Esophagus muscularis mucosa (tissue), 3 donors: ENCODE data around the gene CRACR2B.

Source experiments
- CTCF ChIP-seq, 3 experiments: fragments of 200-600 bp in 2 of 3; fragments of 450-650 bp in 1 of 3; sonication (generic) in 2 of 3; IDR thresholded peaks; one replicate each; pipeline ENCODE4 v1.5.1; 2017 to 2019; ENCODE audit warnings: antibody characterized with exemption in 3 of 3, mild to moderate bottlenecking in 2 of 3, moderate library complexity in 1 of 3
- POLR2A ChIP-seq: fragments of 450-650 bp; IDR thresholded peaks from one replicate; pipeline ENCODE4 v1.6.1; 2017; ENCODE audit warnings: antibody characterized with exemption, moderate library complexity, mild to moderate bottlenecking, low read depth

- TF ChIP-seq CTCF (IDR thresholded peaks at IDR 0.05): no peak
- no peak for TF ChIP-seq POLR2A
Observed at GRCh38 chr11:852762-853161, 25.0 kb downstream of the CRACR2B start.
